Naive B cell (primary cell): Measurements from ENCODE around the gene PHTF1. TPM values are rescaled to one million over a fixed set of nuclear protein-coding genes. Genes with fewer than 3 reads are reported as not detected.

Source experiments
- ATAC-seq, 2 donors: fragments of 150-1000 bp; cut with Tn5 transposase; 2 replicates each; pipeline ENCODE4 v1.10.0; 2021; ENCODE audit warnings: low read depth in 2 of 2, mild to moderate bottlenecking in 2 of 2, moderate library complexity in 2 of 2
- DNase-seq: peaks from one replicate; pipeline ENCODE4 v3.0.0; 2022
- H3K27ac Mint-ChIP-seq, 6 donors: one replicate each; pipeline ENCODE4 v1.8.0; 2020 to 2022; ENCODE audit warnings: mild to moderate bottlenecking in 6 of 6, mixed read lengths in 6 of 6, moderate library complexity in 5 of 6, inconsistent platforms in 2 of 6
- H3K27me3 Mint-ChIP-seq, 3 donors: one replicate each; pipeline ENCODE4 v1.8.0; 2021 to 2022; ENCODE audit warnings: mixed read lengths in 3 of 3, mild to moderate bottlenecking in 1 of 3
- H3K36me3 Mint-ChIP-seq, 2 donors: one replicate each; pipeline ENCODE4 v1.8.0; 2020 to 2022; ENCODE audit warnings: mixed read lengths in 2 of 2, inconsistent platforms in 1 of 2, mild to moderate bottlenecking in 1 of 2
- H3K4me1 Mint-ChIP-seq, 3 donors: one replicate each; pipeline ENCODE4 v1.8.0; 2020 to 2022; ENCODE audit warnings: mixed read lengths in 3 of 3, inconsistent platforms in 1 of 3, mild to moderate bottlenecking in 1 of 3, moderate library complexity in 1 of 3
- H3K4me3 Mint-ChIP-seq, 8 donors: one replicate each; pipeline ENCODE4 v1.8.0; 2020 to 2022; ENCODE audit warnings: mild to moderate bottlenecking in 8 of 8, mixed read lengths in 8 of 8, moderate library complexity in 8 of 8, inconsistent platforms in 2 of 8
- H3K9me3 Mint-ChIP-seq, 7 donors: one replicate each; pipeline ENCODE4 v1.8.0; 2020 to 2022; ENCODE audit warnings: mixed read lengths in 7 of 7, mild to moderate bottlenecking in 5 of 7, inconsistent platforms in 2 of 7, moderate library complexity in 1 of 7
- polyA plus RNA-seq, 6 donors: library from polyadenylated mRNA; unstranded; fragments of 300-500 nt; fragmentation: Illumina TruSeq; gene quantifications; one replicate each; pipeline ENCODE4 v1.2.3, GENCODE V29; 2021; ENCODE audit warnings: low read depth in 6 of 6

The PHTF1 gene
- polyA plus RNA-seq, 6 donors from 2014 or later, result 6.7 to 13.4 (median 9.6) TPM

GRCh38 chr1:113662101-113662500 lies 97.2 kb downstream of the PHTF1 start:
- no peak overlapping the region for H3K4me3 Mint-ChIP-seq
- ATAC-seq (no peak), DNase-seq (no peak)
- H3K9me3 Mint-ChIP-seq, result no peaks in the 10 kb centered on the region
- H3K36me3 Mint-ChIP-seq, result no peaks in the 10 kb centered on the region
- no peaks in the 10 kb centered on the region for H3K27me3 Mint-ChIP-seq
- H3K4me1 Mint-ChIP-seq, result no peaks in the 10 kb centered on the region
- no peak overlapping the region for H3K27ac Mint-ChIP-seq

- no peaks in the 10 kb centered on the region for H3K4me1 Mint-ChIP-seq
- H3K4me3 Mint-ChIP-seq, result no peak overlapping the region
- H3K27me3 Mint-ChIP-seq, result no peaks in the 10 kb centered on the region
- peak overlapping the region in 2 of 6 donors; percentile 1 to 54 for H3K27ac Mint-ChIP-seq
- H3K9me3 Mint-ChIP-seq, result no peaks in the 10 kb centered on the region
- no peak for DNase-seq
- H3K36me3 Mint-ChIP-seq, result no peaks in the 10 kb centered on the region
- no peak for ATAC-seq
These were observed 99.2 kb downstream of the PHTF1 start for GRCh38 chr1:113660088-113660487.

GRCh38 chr1:113659556-113659955 lies 99.7 kb downstream of the PHTF1 start:
- H3K36me3 Mint-ChIP-seq, result no peaks in the 10 kb centered on the region
- H3K4me1 Mint-ChIP-seq, result no peaks in the 10 kb centered on the region
- no peaks in the 10 kb centered on the region for H3K9me3 Mint-ChIP-seq
- H3K4me3 Mint-ChIP-seq, result no peak overlapping the region
- no peak for ATAC-seq
- no peak for DNase-seq
- no peaks in the 10 kb centered on the region for H3K27me3 Mint-ChIP-seq
- H3K27ac Mint-ChIP-seq, result peak overlapping the region in 1 of 6 donors; percentile 21

- Mint-ChIP-seq H3K27me3 (no peaks in the 10 kb centered on the region), H3K9me3 (no peaks in the 10 kb centered on the region), H3K4me1 (no peaks in the 10 kb centered on the region), H3K4me3 (no peak overlapping the region), H3K36me3 (no peaks in the 10 kb centered on the region), H3K27ac (no peak overlapping the region)
- DNase-seq (no peak), ATAC-seq (no peak)
These were observed 100.3 kb downstream of the PHTF1 start for GRCh38 chr1:113659035-113659434.

GRCh38 chr1:113657556-113658063 lies 101.7 kb downstream of the PHTF1 start:
- H3K4me1 Mint-ChIP-seq, result no peaks in the 10 kb centered on the region
- no peak for ATAC-seq
- H3K36me3 Mint-ChIP-seq, result no peaks in the 10 kb centered on the region
- H3K4me3 Mint-ChIP-seq, result no peak overlapping the region
- no peak overlapping the region for H3K27ac Mint-ChIP-seq
- DNase-seq, result no peak
- no peaks in the 10 kb centered on the region for H3K9me3 Mint-ChIP-seq
- H3K27me3 Mint-ChIP-seq, result no peaks in the 10 kb centered on the region

GRCh38 chr1:113657126-113657525 lies 102.2 kb downstream of the PHTF1 start:
- no peak for ATAC-seq
- H3K27ac Mint-ChIP-seq, result no peak overlapping the region
- H3K36me3 Mint-ChIP-seq, result no peaks in the 10 kb centered on the region
- H3K4me1 Mint-ChIP-seq, result no peaks in the 10 kb centered on the region
- H3K4me3 Mint-ChIP-seq, result no peak overlapping the region
- no peaks in the 10 kb centered on the region for H3K27me3 Mint-ChIP-seq
- no peak for DNase-seq
- no peaks in the 10 kb centered on the region for H3K9me3 Mint-ChIP-seq

DNA sequence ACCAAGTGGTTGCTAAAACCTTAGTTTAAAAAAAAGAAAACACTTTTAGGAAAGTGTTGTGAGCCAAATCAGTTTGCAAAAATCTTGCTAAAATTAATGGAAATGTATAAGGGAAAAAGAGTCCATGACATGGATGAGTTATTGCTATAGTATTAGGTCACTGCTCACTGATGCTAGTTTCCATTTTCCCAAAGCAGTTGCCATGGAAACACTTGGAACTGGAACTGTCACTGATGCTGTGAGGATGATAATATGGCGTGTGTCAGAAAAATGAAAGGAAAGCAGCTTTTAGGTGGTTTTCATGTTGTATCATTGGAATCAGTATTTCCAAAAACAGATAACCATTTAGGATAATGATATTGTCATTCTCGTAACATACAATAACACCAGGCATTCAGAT lies 104.4 kb downstream of the PHTF1 start:
- DNase-seq (no peak), ATAC-seq (no peak)
- H3K36me3 Mint-ChIP-seq, result no peaks in the 10 kb centered on the region
- H3K9me3 Mint-ChIP-seq, result no peaks in the 10 kb centered on the region
- H3K4me3 Mint-ChIP-seq, result no peak overlapping the region
- no peaks in the 10 kb centered on the region for H3K27me3 Mint-ChIP-seq
- no peaks in the 10 kb centered on the region for H3K4me1 Mint-ChIP-seq
- no peak overlapping the region for H3K27ac Mint-ChIP-seq

DNA sequence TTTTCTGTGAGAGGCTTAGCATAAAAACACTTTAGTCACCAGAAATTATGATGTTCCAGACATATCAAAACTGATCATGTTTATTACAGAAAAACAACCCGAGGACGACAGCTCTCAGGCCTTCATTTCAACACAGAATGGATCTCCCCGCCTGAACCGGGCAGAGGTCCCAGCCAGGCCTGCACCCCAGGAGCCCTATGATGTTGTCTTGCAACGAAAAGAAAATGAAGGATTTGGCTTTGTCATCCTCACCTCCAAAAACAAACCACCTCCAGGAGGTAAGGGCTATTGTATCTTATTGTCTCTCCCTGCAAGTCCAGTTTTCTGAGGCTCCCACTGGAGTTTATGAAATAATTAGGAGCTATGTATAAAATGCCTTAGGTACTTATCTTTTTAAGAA lies 105.5 kb downstream of the PHTF1 start:
- Mint-ChIP-seq H3K36me3 (no peaks in the 10 kb centered on the region), H3K27ac (no peak overlapping the region), H3K4me3 (no peak overlapping the region), H3K4me1 (no peaks in the 10 kb centered on the region), H3K27me3 (no peaks in the 10 kb centered on the region), H3K9me3 (no peaks in the 10 kb centered on the region)
- no peak for ATAC-seq
- DNase-seq, result no peak

DNA sequence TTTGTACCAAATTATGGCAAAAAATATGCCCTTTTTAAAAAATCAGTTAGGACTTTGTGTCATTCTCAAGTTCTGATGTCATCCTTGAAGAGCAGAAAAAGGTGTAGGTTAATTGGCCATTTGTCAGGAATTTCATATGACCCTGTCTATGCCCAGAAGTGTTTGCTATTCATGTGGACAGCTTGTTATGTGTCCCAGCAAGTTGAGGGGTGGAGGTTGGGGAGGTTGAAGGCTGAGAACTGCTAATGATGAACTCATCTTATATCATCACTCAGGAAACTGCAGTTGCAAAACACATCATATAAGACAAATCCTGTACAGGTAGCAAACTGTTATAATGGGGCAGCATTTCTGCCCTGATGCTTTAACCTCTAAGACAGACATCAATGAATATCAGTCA lies 106.5 kb downstream of the PHTF1 start:
- no peak overlapping the region for H3K4me3 Mint-ChIP-seq
- H3K4me1 Mint-ChIP-seq, result no peaks in the 10 kb centered on the region
- H3K36me3 Mint-ChIP-seq, result no peaks in the 10 kb centered on the region
- no peak for ATAC-seq
- no peak overlapping the region for H3K27ac Mint-ChIP-seq
- no peak for DNase-seq
- H3K9me3 Mint-ChIP-seq, result no peaks in the 10 kb centered on the region
- no peaks in the 10 kb centered on the region for H3K27me3 Mint-ChIP-seq

DNA sequence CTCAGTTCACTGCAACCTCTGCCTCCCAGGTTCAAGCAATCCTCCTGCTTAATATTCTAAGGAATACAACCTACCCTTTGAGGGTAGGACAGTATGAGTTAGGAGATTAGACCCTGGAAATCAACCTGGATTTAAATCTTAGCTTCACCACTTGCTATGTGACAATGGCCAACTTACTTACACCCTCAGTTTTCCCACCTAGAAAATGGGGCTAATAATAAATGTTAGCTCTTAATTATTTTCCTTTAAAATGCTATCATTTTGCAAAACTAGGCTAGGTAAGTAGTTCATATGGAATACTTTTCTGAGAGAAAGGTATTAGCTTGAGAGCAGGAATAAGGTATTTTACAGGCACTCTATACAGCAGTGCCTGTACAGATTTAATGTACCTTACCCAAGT lies 110.8 kb downstream of the PHTF1 start:
- ATAC-seq (no peak), DNase-seq (no peak)
- Mint-ChIP-seq H3K27ac (no peak overlapping the region), H3K4me1 (no peaks in the 10 kb centered on the region), H3K9me3 (no peaks in the 10 kb centered on the region), H3K4me3 (no peak overlapping the region), H3K36me3 (no peaks in the 10 kb centered on the region), H3K27me3 (no peaks in the 10 kb centered on the region)

DNA sequence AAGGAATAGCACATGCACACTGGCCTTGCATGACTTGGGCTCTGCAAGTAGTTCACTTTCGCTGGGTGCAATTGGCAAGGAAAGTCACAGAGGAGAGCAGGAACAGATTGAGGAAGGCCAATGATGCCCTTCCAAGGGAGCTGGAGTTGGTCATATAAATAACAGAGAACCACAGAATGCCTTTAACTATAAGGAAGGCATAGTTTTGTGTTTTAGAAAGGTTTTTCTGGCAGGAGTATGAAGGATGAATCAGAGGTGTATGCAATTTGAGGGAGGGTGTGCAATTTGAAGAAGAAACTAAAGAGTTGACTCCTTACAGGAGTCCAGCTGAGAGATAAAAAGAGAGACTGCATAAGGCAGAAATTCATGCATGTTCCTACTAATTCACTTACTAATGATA lies 112.1 kb downstream of the PHTF1 start:
- no peak for ATAC-seq
- no peaks in the 10 kb centered on the region for H3K9me3 Mint-ChIP-seq
- H3K27me3 Mint-ChIP-seq, result no peaks in the 10 kb centered on the region
- H3K4me1 Mint-ChIP-seq, result no peaks in the 10 kb centered on the region
- no peak overlapping the region for H3K4me3 Mint-ChIP-seq
- peak overlapping the region in 1 of 6 donors; percentile 68 for H3K27ac Mint-ChIP-seq
- H3K36me3 Mint-ChIP-seq, result no peaks in the 10 kb centered on the region
- no peak for DNase-seq

Other genes starting within 250 kb of the PHTF1 start
- gene RSBN1, start 53.0 kb upstream of the PHTF1 start, polyA plus RNA-seq, result 10 to 100 TPM; 28.7 to 39.0 (median 36.4) TPM
- gene PTPN22, start 112.2 kb upstream of the PHTF1 start, polyA plus RNA-seq, result 10 to 100 TPM; 27.3 to 56.2 (median 41.0) TPM
- gene BCL2L15, start 128.1 kb upstream of the PHTF1 start, polyA plus RNA-seq, result under 1 TPM in 2 of 6 donors, not detected in 4; 0.05 TPM
- gene AP4B1, start 145.3 kb upstream of the PHTF1 start, polyA plus RNA-seq, result 10 to 100 TPM; 13.6 to 24.6 (median 15.8) TPM
- 1 to 10 TPM; 2.7 to 7.5 (median 5.0) TPM for gene DCLRE1B, start 145.8 kb upstream of the PHTF1 start, polyA plus RNA-seq
- 1 to 10 TPM in 5 of 6 donors, under 1 TPM in 1; 0.08 to 8.6 (median 6.4) TPM for gene HIPK1, start 169.8 kb upstream of the PHTF1 start, polyA plus RNA-seq
- gene OLFML3, start 220.0 kb upstream of the PHTF1 start, polyA plus RNA-seq, result not detected